ENCODE measurements around the gene TBPL2. TPM values are rescaled to one million over a fixed set of nuclear protein-coding genes. Genes with fewer than 3 reads are reported as not detected.

The TBPL2 gene
- total RNA-seq, 1 experiment from 2014 or later: not detected

DNA sequence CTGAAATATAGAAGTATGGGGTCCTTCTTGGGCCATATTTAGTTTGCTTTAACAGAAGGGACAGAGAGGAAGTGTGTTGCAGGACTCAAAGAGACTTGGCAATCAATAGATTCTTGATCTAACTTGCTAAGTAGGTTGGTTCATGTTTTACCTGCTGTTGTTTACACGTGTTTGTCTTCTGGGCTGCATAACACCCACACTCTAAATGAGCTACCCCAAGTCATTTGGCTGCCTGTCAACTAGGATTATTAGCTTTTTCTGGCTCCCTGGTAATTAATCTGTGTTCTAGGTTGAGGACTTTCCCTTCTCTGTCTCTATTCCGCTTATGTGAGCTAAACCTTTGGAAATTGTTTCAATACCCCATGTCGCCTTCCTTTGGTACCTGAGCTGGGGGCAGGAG, 10.1 kb upstream of the TBPL2 start:
- ChIA-PET RAD21 (ENCODE audit: low non-redundant PET in 1 of 2, low total read pairs in 2 of 2, uncharacterized antibody in 2 of 2, unreplicated experiment in 2 of 2) (no interaction called here), POLR2A (interaction anchor here (1.2 kb wide), 1 partner anchor 227 kb away, joined by 3 read pairs; no protein-coding TSS in a partner anchor), CTCF (interaction anchor here (1.0 kb wide), 1 partner anchor 9 kb away, joined by 3 read pairs; no protein-coding TSS in a partner anchor)
- Histone ChIP-seq H3K27me3 (ENCODE audit: insufficient read depth, low read length) (no peaks in the 10 kb centered on the region), H2AFZ (ENCODE audit: low read depth, low read length, poor library complexity, severe bottlenecking) (no peak overlapping the region), H3K79me2 (ENCODE audit: insufficient read depth, low read length) (no peaks in the 10 kb centered on the region), H3K9me3 (ENCODE audit: control insufficient read depth in 1 of 2, insufficient read depth in 1 of 2, low read depth in 1 of 2, low read length in 2 of 2) (no peaks in the 10 kb centered on the region), H3K9me2 (ENCODE audit: insufficient read depth) (no peaks in the 10 kb centered on the region), H3K4me1 (ENCODE audit: control insufficient read depth in 1 of 2, insufficient read depth in 2 of 2, low read length in 2 of 2) (peaks cover 69 to 92% of the 10 kb centered on the region in 2 experiments), H3K9ac (ENCODE audit: low read length) (no peak overlapping the region), H3K4me3 (replicated peaks in 1 of 2; ENCODE audit: low read depth in 1 of 2, low read length in 2 of 2) (no peak overlapping the region), H3K27ac (ENCODE audit: low read depth, low read length) (no peak overlapping the region), H4K20me1 (ENCODE audit: insufficient read depth) (no peaks in the 10 kb centered on the region), H3K36me3 (ENCODE audit: control insufficient read depth in 1 of 2, insufficient read depth in 2 of 2, low read length in 2 of 2) (no peaks in the 10 kb centered on the region), H3K4me2 (ENCODE audit: low read length) (no peak overlapping the region)
- DNase-seq (ENCODE audit: low read depth, low spot score) (no peak), ATAC-seq (no peak)
- intact Hi-C loops (cut with micrococcal nuclease): no loop called here
- TF ChIP-seq EZH2phosphoT487 (IDR thresholded peaks at IDR 0.05; ENCODE audit: borderline replicate concordance): no peak
- TF ChIP-seq, protein P1, sequence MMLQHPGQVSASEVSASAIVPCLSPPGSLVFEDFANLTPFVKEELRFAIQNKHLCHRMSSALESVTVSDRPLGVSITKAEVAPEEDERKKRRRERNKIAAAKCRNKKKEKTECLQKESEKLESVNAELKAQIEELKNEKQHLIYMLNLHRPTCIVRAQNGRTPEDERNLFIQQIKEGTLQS (IDR thresholded peaks at IDR 0.05): no peak
- no peak for TF ChIP-seq EZH2 (IDR thresholded peaks at IDR 0.05)
- TF ChIP-seq, protein P2, sequence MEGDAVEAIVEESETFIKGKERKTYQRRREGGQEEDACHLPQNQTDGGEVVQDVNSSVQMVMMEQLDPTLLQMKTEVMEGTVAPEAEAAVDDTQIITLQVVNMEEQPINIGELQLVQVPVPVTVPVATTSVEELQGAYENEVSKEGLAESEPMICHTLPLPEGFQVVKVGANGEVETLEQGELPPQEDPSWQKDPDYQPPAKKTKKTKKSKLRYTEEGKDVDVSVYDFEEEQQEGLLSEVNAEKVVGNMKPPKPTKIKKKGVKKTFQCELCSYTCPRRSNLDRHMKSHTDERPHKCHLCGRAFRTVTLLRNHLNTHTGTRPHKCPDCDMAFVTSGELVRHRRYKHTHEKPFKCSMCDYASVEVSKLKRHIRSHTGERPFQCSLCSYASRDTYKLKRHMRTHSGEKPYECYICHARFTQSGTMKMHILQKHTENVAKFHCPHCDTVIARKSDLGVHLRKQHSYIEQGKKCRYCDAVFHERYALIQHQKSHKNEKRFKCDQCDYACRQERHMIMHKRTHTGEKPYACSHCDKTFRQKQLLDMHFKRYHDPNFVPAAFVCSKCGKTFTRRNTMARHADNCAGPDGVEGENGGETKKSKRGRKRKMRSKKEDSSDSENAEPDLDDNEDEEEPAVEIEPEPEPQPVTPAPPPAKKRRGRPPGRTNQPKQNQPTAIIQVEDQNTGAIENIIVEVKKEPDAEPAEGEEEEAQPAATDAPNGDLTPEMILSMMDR (IDR thresholded peaks at IDR 0.05 in 2 of 3, conservative IDR thresholded peaks at IDR 0.05 in 1 of 3; ENCODE audit: borderline replicate concordance in 1 of 3, insufficient read depth in 1 of 3, low read depth in 2 of 3, low read length in 2 of 3): no peak
- no peak for TF ChIP-seq CEBPB (IDR thresholded peaks at IDR 0.05; ENCODE audit: low read depth)
- no peak for TF ChIP-seq CBX3 (IDR thresholded peaks at IDR 0.05; ENCODE audit: low read depth)
- TF ChIP-seq POLR2A (IDR thresholded peaks at IDR 0.05; ENCODE audit: borderline replicate concordance, extremely low read depth, insufficient read depth, insufficient read length): no peak
- TF ChIP-seq, protein P3, sequence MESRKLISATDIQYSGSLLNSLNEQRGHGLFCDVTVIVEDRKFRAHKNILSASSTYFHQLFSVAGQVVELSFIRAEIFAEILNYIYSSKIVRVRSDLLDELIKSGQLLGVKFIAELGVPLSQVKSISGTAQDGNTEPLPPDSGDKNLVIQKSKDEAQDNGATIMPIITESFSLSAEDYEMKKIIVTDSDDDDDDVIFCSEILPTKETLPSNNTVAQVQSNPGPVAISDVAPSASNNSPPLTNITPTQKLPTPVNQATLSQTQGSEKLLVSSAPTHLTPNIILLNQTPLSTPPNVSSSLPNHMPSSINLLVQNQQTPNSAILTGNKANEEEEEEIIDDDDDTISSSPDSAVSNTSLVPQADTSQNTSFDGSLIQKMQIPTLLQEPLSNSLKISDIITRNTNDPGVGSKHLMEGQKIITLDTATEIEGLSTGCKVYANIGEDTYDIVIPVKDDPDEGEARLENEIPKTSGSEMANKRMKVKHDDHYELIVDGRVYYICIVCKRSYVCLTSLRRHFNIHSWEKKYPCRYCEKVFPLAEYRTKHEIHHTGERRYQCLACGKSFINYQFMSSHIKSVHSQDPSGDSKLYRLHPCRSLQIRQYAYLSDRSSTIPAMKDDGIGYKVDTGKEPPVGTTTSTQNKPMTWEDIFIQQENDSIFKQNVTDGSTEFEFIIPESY (IDR thresholded peaks at IDR 0.05; ENCODE audit: extremely low read depth, insufficient replicate concordance, low read length): no peak
- TF ChIP-seq ZFX (IDR thresholded peaks at IDR 0.05): no peak
- no peak for TF ChIP-seq ZNF274 (IDR thresholded peaks at IDR 0.05; ENCODE audit: low read depth, low read length)
- BruUV-seq (replicated peaks): no TSS peak
